ENCODE measurements around the gene GMCL2. TPM values are rescaled to one million over a fixed set of nuclear protein-coding genes. Genes with fewer than 3 reads are reported as not detected.
A peak's percentile ranks its signal among the peaks of the same experiment; 100 is the strongest.

GMCL2 gene
- total RNA-seq, 1 experiment from 2014 or later, result not detected

- peaks cover 21% of the 10 kb centered on the region for H3K4me1 Mint-ChIP-seq
- ChIA-PET POLR2A (interaction anchor here (0.6 to 1.8 kb wide), 3 partner anchors 26 to 416 kb away, joined by 3 to 7 read pairs (median 3); no protein-coding TSS in a partner anchor), CTCF (interaction anchor here (0.9 to 1.3 kb wide), 4 partner anchors 13 to 30 kb away, joined by 3 to 6 read pairs (median 4); partner anchors contain the start of gene PHYKPL)
- H3K36me3 Mint-ChIP-seq, result peaks cover 88% of the 10 kb centered on the region
- no peaks in the 10 kb centered on the region for H3K9me3 Mint-ChIP-seq
- H3K4me3 Mint-ChIP-seq, result no peak overlapping the region
- H3K27me3 Mint-ChIP-seq (ENCODE audit: low read depth), result no peaks in the 10 kb centered on the region
- H3K27ac Mint-ChIP-seq, result peak overlapping the region; percentile 26; the same call in 1 of the 2 replicates
- no peak for ATAC-seq
- TF ChIP-seq ZNF121 (CRISPR knock-in tag; IDR thresholded peaks at IDR 0.05) (no peak), SMAD4 (CRISPR knock-in tag; IDR thresholded peaks at IDR 0.05) (no peak), ARID4B (CRISPR knock-in tag; IDR thresholded peaks at IDR 0.05; ENCODE audit: borderline replicate concordance) (no peak), NR3C1 (CRISPR knock-in tag; conservative IDR thresholded peaks at IDR 0.05; ENCODE audit: low read depth) (no peak), OVOL2 (CRISPR knock-in tag; IDR thresholded peaks at IDR 0.05; ENCODE audit: borderline replicate concordance) (no peak)
- peak; percentile 5 for DNase-seq (ENCODE audit: low spot score)
Observed at GRCh38 chr5:178209334-178210072, 22.3 kb upstream of the GMCL2 start.

- DNase-seq (ENCODE audit: low spot score) (peak; percentile 9), ATAC-seq (no peak)
- TF ChIP-seq CTCF (IDR thresholded peaks at IDR 0.05) (no peak), AFF4 (CRISPR knock-in tag; IDR thresholded peaks at IDR 0.05; ENCODE audit: borderline replicate concordance) (no peak), PRRX2 (CRISPR knock-in tag; IDR thresholded peaks at IDR 0.05) (no peak), CDX4 (CRISPR knock-in tag; IDR thresholded peaks at IDR 0.05; ENCODE audit: borderline replicate concordance) (no peak), IRF1 (CRISPR knock-in tag; IDR thresholded peaks at IDR 0.05) (no peak), FOXK1 (CRISPR knock-in tag; IDR thresholded peaks at IDR 0.05) (no peak), NFATC4 (CRISPR knock-in tag; IDR thresholded peaks at IDR 0.05) (no peak), FOXP4 (CRISPR knock-in tag; IDR thresholded peaks at IDR 0.05) (no peak)
- Mint-ChIP-seq H3K36me3 (peaks cover 86% of the 10 kb centered on the region), H3K4me1 (peaks cover 21% of the 10 kb centered on the region), H3K9me3 (no peaks in the 10 kb centered on the region), H3K27me3 (ENCODE audit: low read depth) (no peaks in the 10 kb centered on the region; the same call in 1 of the 2 replicates), H3K27ac (peak overlapping the region; percentile 26; the same call in 1 of the 2 replicates), H3K4me3 (no peak overlapping the region)
- POLR2A ChIA-PET, result interaction anchor here (0.6 kb wide), 1 partner anchor 25 kb away, joined by 3 read pairs; no protein-coding TSS in a partner anchor
- CTCF ChIA-PET, result interaction anchor here (1.1 kb wide), 1 partner anchor 15 kb away, joined by 3 read pairs; no protein-coding TSS in a partner anchor
Observed at GRCh38 chr5:178208540-178209227, 21.5 kb upstream of the GMCL2 start.

All from WTC11 (cell line).